Mesenchymal stem cell (in vitro differentiated cells and primary cell): ENCODE measurements around the gene WDFY1.

Experiments used
- DNase-seq: peaks from one replicate; pipeline ENCODE4 v3.0.0-alpha.2; 2013
- H2AFZ ChIP-seq: one replicate; pipeline ENCODE4 v1.6.1; 2013; ENCODE audit warnings: low read depth, mild to moderate bottlenecking, control low read depth, inconsistent platforms, low read length, moderate library complexity
- H2AK5ac ChIP-seq: 2 replicates; pipeline ENCODE4 v1.6.1; 2013; ENCODE audit warnings: low read length, moderate library complexity, mild to moderate bottlenecking, inconsistent platforms; ENCODE audit not compliant: severe bottlenecking
- H2BK120ac ChIP-seq: one replicate; pipeline ENCODE4 v1.6.1; 2013; ENCODE audit warnings: low read depth, mild to moderate bottlenecking, inconsistent platforms, low read length, moderate library complexity
- H2BK12ac ChIP-seq, 2 experiments: one replicate each; pipeline ENCODE4 v1.6.1; 2013; ENCODE audit warnings: inconsistent platforms in 2 of 2, low read length in 2 of 2, mild to moderate bottlenecking in 2 of 2, moderate library complexity in 2 of 2, control low read depth in 1 of 2
- H2BK15ac ChIP-seq: one replicate; pipeline ENCODE4 v1.6.1; 2013; ENCODE audit warnings: mild to moderate bottlenecking, low read depth, inconsistent platforms; ENCODE audit not compliant: poor library complexity, severe bottlenecking
- H2BK5ac ChIP-seq: 2 replicates; pipeline ENCODE4 v1.6.1; 2013; ENCODE audit warnings: low read depth, mild to moderate bottlenecking, low read length, control low read depth, inconsistent platforms; ENCODE audit not compliant: poor library complexity, severe bottlenecking
- H3K14ac ChIP-seq, 2 experiments: one replicate each; pipeline ENCODE4 v1.6.1; 2013; ENCODE audit warnings: inconsistent platforms in 2 of 2, low read length in 2 of 2, control low read depth in 1 of 2, mild to moderate bottlenecking in 1 of 2, moderate library complexity in 1 of 2
- H3K18ac ChIP-seq, 2 experiments: one replicate each; pipeline ENCODE4 v1.6.1; 2013; ENCODE audit warnings: inconsistent platforms in 2 of 2, low read length in 2 of 2, control low read depth in 1 of 2, low read depth in 1 of 2, mild to moderate bottlenecking in 1 of 2
- H3K23ac ChIP-seq, 2 experiments: one replicate each; pipeline ENCODE4 v1.6.1; 2013; ENCODE audit warnings: inconsistent platforms in 2 of 2, low read length in 2 of 2, mild to moderate bottlenecking in 2 of 2, moderate library complexity in 2 of 2, control low read depth in 1 of 2
- H3K27ac ChIP-seq: 2 replicates; pipeline ENCODE4 v1.5.1; 2013; ENCODE audit warnings: mild to moderate bottlenecking, moderate library complexity, low read length, control low read depth, inconsistent platforms; ENCODE audit not compliant: poor library complexity, severe bottlenecking
- H3K27me3 ChIP-seq, 2 experiments: 2 replicates each; pipeline versions ENCODE4 v1.6.1 to v1.7.0; 2013; ENCODE audit warnings: low read length in 2 of 2, mild to moderate bottlenecking in 2 of 2, moderate library complexity in 2 of 2, control low read depth in 1 of 2, inconsistent platforms in 1 of 2; ENCODE audit not compliant: control insufficient read depth in 1 of 2, insufficient read depth in 1 of 2
- H3K36me3 ChIP-seq, 2 experiments: 2 replicates each; pipeline versions ENCODE4 v1.6.1 to v1.7.0; 2013; ENCODE audit warnings: low read length in 2 of 2, control low read depth in 1 of 2, inconsistent platforms in 1 of 2, low read depth in 1 of 2, mild to moderate bottlenecking in 1 of 2; ENCODE audit not compliant: insufficient read depth in 2 of 2, control insufficient read depth in 1 of 2
- H3K4ac ChIP-seq, 2 experiments: one replicate each; pipeline ENCODE4 v1.6.1; 2013; ENCODE audit warnings: inconsistent platforms in 2 of 2, low read length in 2 of 2, mild to moderate bottlenecking in 2 of 2, moderate library complexity in 2 of 2, control low read depth in 1 of 2, low read depth in 1 of 2
- H3K4me1 ChIP-seq: 2 replicates; pipeline ENCODE4 v1.6.1; 2013; ENCODE audit warnings: low read depth, low read length, control low read depth; ENCODE audit not compliant: control insufficient read depth, insufficient read depth
- H3K4me2 ChIP-seq: 2 replicates; pipeline ENCODE4 v1.6.1; 2013; ENCODE audit warnings: low read length, mild to moderate bottlenecking, inconsistent platforms; ENCODE audit not compliant: poor library complexity, severe bottlenecking
- H3K4me3 ChIP-seq, 2 experiments: 2 replicates each; pipeline versions ENCODE4 v1.5.1 to v1.7.0; 2013; ENCODE audit warnings: low read length in 2 of 2, mild to moderate bottlenecking in 2 of 2, control low read depth in 1 of 2, low read depth in 1 of 2; ENCODE audit not compliant: insufficient read depth in 1 of 2
- H3K79me1 ChIP-seq: replicated peaks from 2 replicates; pipeline ENCODE4 v1.6.1; 2013; ENCODE audit warnings: mild to moderate bottlenecking, control low read depth, low read length, inconsistent platforms; ENCODE audit not compliant: poor library complexity, severe bottlenecking
- H3K9ac ChIP-seq: 2 replicates; pipeline ENCODE4 v1.7.0; 2013; ENCODE audit warnings: mild to moderate bottlenecking, low read length, moderate library complexity
- H3K9me3 ChIP-seq: 2 replicates; pipeline ENCODE4 v1.7.0; 2013; ENCODE audit warnings: mild to moderate bottlenecking, low read length; ENCODE audit not compliant: control insufficient read depth
- H4K8ac ChIP-seq: one replicate; pipeline ENCODE4 v1.6.1; 2013; ENCODE audit warnings: inconsistent platforms, mild to moderate bottlenecking, low read length, moderate library complexity
- H4K91ac ChIP-seq: one replicate; pipeline ENCODE4 v1.6.1; 2013; ENCODE audit warnings: mild to moderate bottlenecking, low read length, inconsistent platforms
- WGBS: methylation state at CpG from one replicate; pipeline ENCODE4 v1.1.7; 2013; ENCODE audit warnings: mixed read lengths; 5-methylcytosine and 5-hydroxymethylcytosine counted together

The WDFY1 gene

DNA sequence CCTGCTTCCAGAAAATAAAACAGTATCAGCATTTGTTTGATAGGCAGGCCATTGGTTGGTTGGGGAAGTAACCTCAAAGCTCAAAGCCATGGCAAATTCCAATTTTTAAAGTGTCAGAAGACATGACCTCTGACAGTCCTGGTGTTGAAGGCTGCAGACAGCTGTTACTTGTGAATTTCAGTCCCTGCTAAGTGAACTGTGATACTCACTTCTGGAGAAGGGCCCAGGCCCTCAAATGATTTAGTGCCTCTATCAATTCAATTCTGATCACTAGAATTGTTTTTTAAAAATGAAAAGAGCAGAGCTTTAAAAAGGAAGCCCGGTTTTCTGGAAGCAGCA lies 35.2 kb upstream of the WDFY1 start:
- 89% methylated on average over 1 of the region's 1 CpG for WGBS
- Histone ChIP-seq H3K79me1 (no peaks in the 10 kb centered on the region), H2BK120ac (no peak overlapping the region)

DNA sequence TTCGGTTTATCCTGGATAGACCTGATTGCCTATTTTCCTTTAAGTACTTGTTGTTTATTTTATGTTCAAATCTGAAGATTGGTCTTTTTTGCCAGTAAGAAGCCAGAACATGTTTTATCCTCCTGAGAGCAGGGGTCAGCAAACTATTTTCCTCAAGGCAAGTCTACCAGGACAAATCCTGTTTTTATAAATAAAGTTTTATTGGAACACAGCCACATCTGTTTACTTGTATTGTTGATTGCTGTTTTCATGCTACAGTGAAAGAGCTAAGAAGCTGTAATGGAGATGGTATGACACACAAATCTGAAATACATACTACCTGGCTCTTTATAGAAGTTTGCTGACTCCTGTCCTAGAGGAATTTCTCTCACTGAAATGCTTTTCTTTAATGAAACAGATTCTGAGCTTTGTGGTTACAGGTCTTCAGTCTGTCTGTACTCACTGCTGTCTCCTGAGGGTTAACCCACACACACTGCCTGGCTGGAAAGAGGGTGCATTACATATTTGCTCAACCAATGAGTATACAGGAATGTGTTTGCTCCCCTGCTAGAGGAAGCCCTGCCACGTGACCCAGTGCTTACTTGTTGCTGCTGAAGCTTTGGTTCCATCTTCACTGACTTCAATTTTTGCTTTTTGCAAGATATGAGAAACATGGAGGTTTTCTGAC lies 34.7 kb upstream of the WDFY1 start:
- peak overlapping the region; percentile 13 for H3K27ac ChIP-seq
- peaks cover 7 to 92% of the 10 kb centered on the region in 2 experiments for H3K36me3 ChIP-seq
- no peak overlapping the region for H3K14ac ChIP-seq
- no peak overlapping the region for H2BK5ac ChIP-seq
- H3K18ac ChIP-seq, result no peak overlapping the region
- H3K4me1 ChIP-seq, result no peaks in the 10 kb centered on the region
- no peak overlapping the region for H2AFZ ChIP-seq
- no peak overlapping the region for H3K23ac ChIP-seq
- no peak overlapping the region for H2BK120ac ChIP-seq
- DNase-seq, result peak; percentile 26
- H3K27me3 ChIP-seq, result no peaks in the 10 kb centered on the region
- H3K4ac ChIP-seq, result no peak overlapping the region
- H3K79me1 ChIP-seq, result no peaks in the 10 kb centered on the region
- H3K9me3 ChIP-seq, result no peaks in the 10 kb centered on the region
- no peak overlapping the region for H2BK12ac ChIP-seq
- no peak overlapping the region for H3K9ac ChIP-seq
- no peak overlapping the region for H4K8ac ChIP-seq
- no peak overlapping the region for H2BK15ac ChIP-seq
- no peak overlapping the region for H2AK5ac ChIP-seq
- 95% methylated on average over 2 of the region's 2 CpGs for WGBS
- no peak overlapping the region for H3K4me3 ChIP-seq
- H3K4me2 ChIP-seq, result no peak overlapping the region
- no peak overlapping the region for H4K91ac ChIP-seq

More for the DNA sequence above, 35.2 kb upstream of the WDFY1 start:
- no peaks in the 10 kb centered on the region for H3K9me3 ChIP-seq
- H3K27ac ChIP-seq, result no peak overlapping the region
- no peak overlapping the region for H2AK5ac ChIP-seq
- H3K18ac ChIP-seq, result no peak overlapping the region
- H3K9ac ChIP-seq, result no peak overlapping the region
- no peaks in the 10 kb centered on the region for H3K4me1 ChIP-seq
- no peaks in the 10 kb centered on the region for H3K27me3 ChIP-seq
- no peak overlapping the region for H3K4me2 ChIP-seq
- no peak overlapping the region for H2BK12ac ChIP-seq
- DNase-seq, result no peak
- no peak overlapping the region for H3K23ac ChIP-seq
- no peak overlapping the region for H2BK15ac ChIP-seq
- H3K14ac ChIP-seq, result no peak overlapping the region
- no peak overlapping the region for H4K8ac ChIP-seq
- H2BK5ac ChIP-seq, result no peak overlapping the region
- peaks cover 7 to 92% of the 10 kb centered on the region in 2 experiments for H3K36me3 ChIP-seq
- H3K4ac ChIP-seq, result no peak overlapping the region
- no peak overlapping the region for H2AFZ ChIP-seq
- H4K91ac ChIP-seq, result no peak overlapping the region
- H3K4me3 ChIP-seq, result no peak overlapping the region

DNA sequence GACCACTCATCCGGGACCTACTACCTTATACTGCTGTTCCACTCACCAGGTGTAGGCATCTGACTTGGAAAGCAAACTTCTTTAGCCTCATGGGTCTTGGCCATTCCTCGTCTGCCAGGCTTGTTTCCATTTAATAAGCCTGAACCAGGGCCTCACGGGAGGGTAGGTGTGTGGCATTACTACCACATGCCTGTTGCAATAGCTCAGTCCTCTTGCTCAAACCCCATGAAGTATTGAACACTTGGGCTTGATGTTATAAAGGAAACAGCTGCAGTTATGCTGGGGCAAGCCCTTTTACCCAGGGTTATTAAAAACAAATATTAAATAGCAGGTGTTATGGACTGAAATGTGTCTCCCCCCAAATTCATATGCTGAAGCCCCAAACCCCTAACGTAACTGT lies 33.3 kb upstream of the WDFY1 start:
- Histone ChIP-seq H3K9me3 (no peaks in the 10 kb centered on the region), H2BK12ac (no peak overlapping the region), H3K4ac (no peak overlapping the region), H2BK120ac (no peak overlapping the region), H3K4me3 (no peak overlapping the region), H3K4me2 (no peak overlapping the region), H3K27me3 (no peaks in the 10 kb centered on the region), H4K8ac (no peak overlapping the region), H2AFZ (no peak overlapping the region), H3K4me1 (no peaks in the 10 kb centered on the region), H2BK5ac (no peak overlapping the region), H2AK5ac (no peak overlapping the region), H3K9ac (no peak overlapping the region), H2BK15ac (no peak overlapping the region), H4K91ac (no peak overlapping the region), H3K27ac (no peak overlapping the region), H3K14ac (no peak overlapping the region), H3K36me3 (peaks cover 6 to 86% of the 10 kb centered on the region in 2 experiments), H3K23ac (no peak overlapping the region), H3K18ac (no peak overlapping the region), H3K79me1 (no peaks in the 10 kb centered on the region)
- WGBS, result 94% methylated on average over 4 of the region's 4 CpGs
- no peak for DNase-seq

DNA sequence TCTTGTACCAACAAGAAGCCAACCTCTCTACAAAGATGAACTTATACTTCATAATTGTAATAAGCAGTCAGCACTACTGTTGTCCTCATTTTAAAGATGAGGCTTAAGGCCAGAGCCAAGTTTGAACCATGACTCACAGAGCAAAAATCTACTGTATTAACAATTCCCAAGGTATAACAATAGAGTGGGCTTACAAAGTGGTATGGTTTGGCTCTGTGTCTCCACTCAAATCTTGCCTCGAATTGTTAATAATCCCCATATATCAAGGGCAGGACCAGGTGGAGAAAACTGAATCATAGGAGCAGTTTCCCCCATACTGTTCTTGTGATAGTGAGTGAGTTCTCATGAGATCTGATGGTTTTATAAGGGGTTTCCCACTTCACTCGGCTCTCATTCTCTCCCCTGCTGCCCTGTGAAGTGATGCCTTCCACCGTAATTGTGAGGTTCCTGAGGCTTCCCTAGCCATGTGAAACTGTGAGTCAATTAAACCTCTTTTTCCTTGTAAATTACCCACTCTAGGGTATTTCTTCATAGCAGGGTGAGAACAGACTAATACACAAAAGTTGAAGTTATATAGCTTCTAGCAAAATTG lies 31.6 kb upstream of the WDFY1 start:
- H3K9me3 ChIP-seq, result no peaks in the 10 kb centered on the region
- no peaks in the 10 kb centered on the region for H3K4me1 ChIP-seq
- no peaks in the 10 kb centered on the region for H3K27me3 ChIP-seq
- WGBS, result 100% methylated on average over 1 of the region's 3 CpGs
- no peak overlapping the region for H3K9ac ChIP-seq
- H3K4ac ChIP-seq, result no peak overlapping the region
- H3K4me3 ChIP-seq, result no peak overlapping the region
- no peak overlapping the region for H3K23ac ChIP-seq
- peaks cover 8 to 76% of the 10 kb centered on the region in 2 experiments for H3K36me3 ChIP-seq
- no peak overlapping the region for H2BK120ac ChIP-seq
- no peak overlapping the region for H3K4me2 ChIP-seq
- H3K79me1 ChIP-seq, result no peaks in the 10 kb centered on the region
- no peak overlapping the region for H3K18ac ChIP-seq
- DNase-seq, result no peak
- H3K27ac ChIP-seq, result no peak overlapping the region
- H4K91ac ChIP-seq, result no peak overlapping the region
- no peak overlapping the region for H2BK5ac ChIP-seq
- H3K14ac ChIP-seq, result no peak overlapping the region
- no peak overlapping the region for H4K8ac ChIP-seq
- H2AK5ac ChIP-seq, result no peak overlapping the region
- H2AFZ ChIP-seq, result no peak overlapping the region
- no peak overlapping the region for H2BK12ac ChIP-seq
- H2BK15ac ChIP-seq, result no peak overlapping the region
